Lung microvascular endothelial cell (primary cell): ENCODE data around the gene PVRIG. TPM values are rescaled to one million over a fixed set of nuclear protein-coding genes. Genes with fewer than 3 reads are reported as not detected.
"Not testable (repeated sequence)": the region's sequence is repeated elsewhere in the genome, so short reads cannot be mapped to it uniquely, and the experiment has no call there.

Source experiments
- DNase-seq, 2 donors: peaks; one replicate each; pipeline versions ENCODE4 v3.0.0 to v3.0.0-alpha.2; 2010; ENCODE audit warnings: low read depth in 2 of 2
- total RNA-seq: library from RNA; depleted of rRNA; stranded (reverse); fragments of >200 nt; gene quantifications from 2 replicates; pipeline ENCODE4 v1.2.1, GENCODE V29; 2014

Gene PVRIG
- not detected in 2 replicates for total RNA-seq

DNA sequence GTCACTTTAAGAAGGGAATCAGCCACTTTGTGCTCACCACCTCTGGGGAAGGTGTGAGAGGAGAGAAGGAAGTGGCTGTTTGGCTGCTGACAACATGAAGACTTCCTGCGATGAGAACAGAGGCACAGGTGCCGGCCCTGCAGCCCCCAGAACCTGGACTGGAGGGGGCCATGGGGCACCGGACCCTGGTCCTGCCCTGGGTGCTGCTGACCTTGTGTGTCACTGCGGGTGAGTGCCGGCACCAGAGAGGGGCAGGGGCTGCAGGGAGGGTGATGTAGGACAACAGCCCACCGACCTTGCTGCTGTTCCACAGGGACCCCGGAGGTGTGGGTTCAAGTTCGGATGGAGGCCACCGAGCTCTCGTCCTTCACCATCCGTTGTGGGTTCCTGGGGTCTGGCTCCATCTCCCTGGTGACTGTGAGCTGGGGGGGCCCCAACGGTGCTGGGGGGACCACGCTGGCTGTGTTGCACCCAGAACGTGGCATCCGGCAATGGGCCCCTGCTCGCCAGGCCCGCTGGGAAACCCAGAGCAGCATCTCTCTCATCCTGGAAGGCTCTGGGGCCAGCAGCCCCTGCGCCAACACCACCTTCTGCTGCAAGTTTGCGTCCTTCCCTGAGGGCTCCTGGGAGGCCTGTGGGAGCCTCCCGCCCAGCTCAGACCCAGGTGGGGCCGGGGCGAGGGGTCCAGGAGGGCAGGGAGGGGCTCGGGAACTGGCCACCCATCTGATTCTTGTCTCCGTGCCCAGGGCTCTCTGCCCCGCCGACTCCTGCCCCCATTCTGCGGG lies at the start of gene PVRIG:
PVRIG (plus strand) TSS at position 149 of the 785 bp plus-strand sequence; CDS start at position 171, 22 bp downstream.
- DNase-seq = not testable (repeated sequence)

DNA sequence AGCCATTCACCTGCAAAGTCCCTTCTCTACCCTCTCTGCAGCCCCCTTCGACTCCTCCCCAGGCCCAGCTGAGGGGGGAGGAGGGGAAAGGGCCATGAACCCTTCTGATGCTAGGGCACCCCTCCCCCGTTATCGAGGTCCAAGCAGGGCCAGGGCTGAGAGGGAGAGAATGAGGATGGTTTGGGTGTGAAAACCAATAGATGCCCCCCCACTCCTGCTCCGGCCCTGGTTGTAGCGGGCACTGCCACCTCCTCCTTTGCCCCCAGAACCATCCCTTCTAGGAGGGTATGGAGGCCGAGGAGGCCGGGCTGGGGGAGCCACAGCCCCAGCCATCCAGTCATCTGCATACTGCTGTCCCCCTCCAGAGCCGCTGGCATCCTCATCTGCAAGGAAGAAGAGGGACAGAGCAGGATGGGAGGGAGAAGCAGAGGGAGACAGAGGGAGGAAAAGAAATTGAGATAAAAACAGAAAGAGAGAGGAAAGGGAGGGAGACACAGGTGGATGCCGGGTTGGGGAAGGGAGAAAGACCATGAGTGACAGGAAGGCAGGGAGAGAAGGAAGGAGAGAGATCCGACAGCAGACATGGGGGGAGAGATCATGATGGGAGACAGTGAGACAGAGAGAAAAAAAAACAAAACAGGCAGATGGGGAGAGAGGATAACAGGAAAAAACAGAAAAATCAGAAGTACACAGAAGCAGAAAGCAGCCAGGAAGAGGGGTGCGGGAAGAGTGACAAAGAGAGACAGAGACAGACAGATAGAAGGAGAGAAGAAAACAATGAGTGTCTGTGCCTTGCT lies 49.5 kb upstream of the PVRIG start:
- no peak for DNase-seq

DNA sequence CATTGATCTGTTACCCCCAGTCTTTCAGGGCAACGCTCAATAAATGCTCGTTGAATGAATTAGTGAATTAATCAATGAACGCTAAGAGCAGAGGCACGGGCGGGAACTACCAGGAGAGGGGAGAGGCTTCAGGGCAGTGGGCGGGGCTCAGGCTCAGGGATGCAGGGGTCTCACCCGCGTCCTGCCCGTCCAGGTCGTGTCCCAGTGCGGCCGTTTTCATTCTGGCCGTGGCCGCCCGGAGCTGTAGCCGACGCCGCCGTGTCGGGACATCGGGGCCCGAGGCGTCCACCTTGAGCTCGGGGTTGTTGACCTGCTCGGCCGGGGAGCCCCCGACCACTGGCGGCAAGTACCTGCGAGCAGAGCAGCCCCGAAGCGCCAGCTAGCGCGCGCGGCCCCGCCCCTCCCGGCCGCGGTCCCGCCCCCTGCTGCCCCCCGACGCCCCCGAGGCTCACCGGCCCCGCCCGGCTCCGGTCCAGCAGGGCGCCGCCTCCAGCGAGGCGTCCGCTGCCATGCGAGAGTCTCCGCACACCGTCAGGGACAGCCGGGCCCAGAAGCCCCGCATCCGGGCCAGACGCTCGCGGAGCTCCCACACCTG lies 48.6 kb upstream of the PVRIG start:
- DNase-seq = no peak

DNA sequence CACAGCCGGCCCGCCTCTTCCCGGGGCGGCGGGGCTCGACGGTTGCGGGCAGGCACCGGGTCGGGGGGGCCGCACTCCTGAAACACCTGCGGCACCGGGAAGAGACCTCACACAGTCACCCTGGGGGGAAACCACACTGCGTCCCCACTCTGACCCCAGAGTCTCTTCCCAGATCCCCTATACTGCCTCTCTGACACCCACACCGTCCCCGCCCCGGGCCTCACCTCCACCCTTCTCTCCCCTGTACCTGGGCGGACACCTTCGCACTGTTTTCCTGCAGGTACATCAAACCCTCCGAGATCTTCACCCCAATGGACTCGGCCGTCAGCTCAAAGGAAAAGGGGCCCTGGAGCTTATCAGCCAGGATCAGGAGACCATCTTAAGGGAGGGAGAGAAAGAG lies 47.9 kb upstream of the PVRIG start:
- no peak for DNase-seq

DNA sequence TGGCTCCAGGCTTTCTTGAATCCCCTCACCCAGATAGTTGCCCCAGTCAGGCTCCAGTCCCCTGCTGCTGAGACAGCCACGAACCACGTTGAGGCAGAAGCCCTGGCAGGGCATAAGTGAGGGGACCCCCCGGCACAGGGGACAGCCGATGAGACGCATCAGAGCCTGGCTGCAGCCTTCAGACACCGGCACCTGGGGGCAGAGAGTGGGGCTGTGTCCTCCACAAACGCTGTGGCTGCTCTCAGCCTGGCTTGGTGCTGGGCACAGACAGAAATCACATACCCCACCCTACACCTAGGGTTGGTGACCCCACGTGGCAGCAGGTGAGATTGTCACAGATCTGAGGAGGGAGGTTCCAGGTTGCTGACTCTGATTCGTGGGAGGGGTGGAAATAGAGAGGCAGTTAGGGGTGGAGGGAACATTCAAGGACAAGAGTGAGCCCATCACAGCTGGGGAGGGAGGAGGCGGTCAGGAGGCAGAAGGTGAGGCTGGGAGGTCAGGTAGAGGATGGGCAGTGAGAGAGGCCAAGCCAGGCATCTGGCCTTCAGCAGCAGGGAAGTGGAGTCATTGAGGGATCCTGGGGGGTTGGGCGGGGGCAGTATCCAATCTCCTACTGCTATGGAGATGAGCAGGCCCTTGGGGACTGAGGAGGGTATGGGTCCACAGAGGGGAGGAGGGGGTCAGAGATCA lies 45.8 kb upstream of the PVRIG start:
- no peak for DNase-seq

DNA sequence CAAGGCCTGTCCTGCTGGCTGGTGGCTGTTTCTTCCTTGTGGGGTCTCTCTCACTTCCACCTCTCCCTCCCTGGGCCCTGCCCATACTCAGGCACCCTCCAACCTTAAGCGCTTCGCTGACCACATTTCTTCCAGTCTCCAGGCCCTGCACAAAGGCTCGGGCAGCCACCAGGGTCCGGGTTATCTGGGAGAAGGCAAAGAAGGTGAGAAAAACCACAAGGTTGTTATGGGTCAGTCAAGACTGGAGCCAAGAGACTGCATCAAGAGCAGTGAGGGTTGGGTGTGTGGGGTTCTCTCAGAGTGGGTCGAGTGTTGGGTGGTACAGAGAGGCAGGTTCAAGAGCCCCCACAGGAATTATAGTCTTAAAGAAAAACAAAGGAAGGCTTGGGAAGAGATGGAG lies 45.2 kb upstream of the PVRIG start:
- DNase-seq = no peak

DNA sequence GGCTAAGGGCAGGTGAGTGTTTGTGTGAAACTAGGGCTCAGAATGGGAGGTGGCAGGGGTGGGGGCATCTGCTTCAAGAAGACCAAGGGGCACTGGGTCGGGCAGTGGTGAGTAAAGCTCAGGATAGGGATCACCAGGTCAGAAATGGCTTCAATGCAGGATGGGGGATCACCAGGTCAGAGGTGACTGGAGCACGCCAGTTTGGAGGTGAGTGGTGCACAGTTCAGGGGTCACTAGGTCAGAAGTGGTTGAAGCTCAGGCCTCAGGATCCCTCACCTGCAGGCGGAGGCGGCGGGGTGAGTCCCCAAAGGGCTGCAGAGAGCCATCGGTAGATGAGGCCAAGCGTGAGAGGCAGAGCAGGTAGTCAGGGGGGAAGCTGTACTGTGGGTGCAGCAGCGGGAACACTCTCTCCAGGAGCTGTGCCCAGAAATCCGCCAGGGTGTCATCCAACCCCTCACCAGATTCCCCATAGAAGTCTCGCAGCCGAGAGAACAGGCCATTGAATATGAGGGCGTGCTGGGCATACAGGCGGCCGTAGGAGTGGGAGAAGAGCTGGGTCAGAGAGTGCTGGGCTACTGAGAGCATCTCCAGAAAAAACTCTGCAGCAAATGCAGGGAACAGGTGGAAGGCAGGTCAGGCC lies 44.3 kb upstream of the PVRIG start:
- no peak for DNase-seq

DNA sequence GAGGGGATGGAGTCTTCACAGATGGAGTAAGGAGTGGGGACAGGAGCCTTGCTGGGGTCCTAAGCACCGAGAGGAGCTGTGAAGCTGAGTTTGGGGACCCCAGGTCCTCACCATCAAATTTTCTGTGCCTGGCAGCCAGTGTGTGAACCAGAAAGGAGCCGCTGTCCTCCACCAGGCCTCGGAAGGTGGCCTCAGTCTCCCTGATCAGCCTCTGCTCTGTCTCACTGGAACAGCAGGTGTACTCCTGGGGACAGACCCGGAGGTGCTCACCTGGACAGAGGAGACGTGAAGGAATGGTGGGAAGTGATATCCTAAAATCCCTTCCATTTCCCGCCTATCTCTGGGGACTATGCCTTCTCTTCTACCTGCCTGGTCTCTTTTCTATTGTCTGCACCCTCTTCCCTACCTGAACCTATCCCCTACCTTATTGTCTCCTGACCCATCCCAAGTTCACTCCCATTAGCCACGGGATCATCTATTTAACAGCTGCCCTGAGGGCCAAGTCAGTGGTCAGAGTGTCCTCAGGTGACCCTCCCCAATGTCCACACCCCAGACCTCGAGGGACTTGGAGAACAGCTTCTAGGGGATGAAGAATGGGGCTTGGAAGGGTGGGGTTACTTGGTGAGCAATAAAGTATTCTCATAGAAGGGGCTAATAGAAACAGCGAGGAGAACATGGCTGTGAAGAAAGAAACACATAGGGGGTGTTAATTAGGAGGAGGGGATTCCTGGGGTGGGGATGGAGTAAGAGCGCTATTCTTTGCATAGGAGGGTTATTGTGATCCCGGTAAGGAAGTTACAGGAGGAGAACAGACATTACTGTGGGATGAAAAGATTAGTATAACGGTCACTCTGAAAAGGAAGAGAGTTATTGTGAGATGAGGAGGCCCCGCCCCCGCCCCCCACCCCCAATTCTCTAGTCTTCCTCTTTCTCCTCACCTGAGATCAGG lies 43.4 kb upstream of the PVRIG start:
- no peak for DNase-seq

DNA sequence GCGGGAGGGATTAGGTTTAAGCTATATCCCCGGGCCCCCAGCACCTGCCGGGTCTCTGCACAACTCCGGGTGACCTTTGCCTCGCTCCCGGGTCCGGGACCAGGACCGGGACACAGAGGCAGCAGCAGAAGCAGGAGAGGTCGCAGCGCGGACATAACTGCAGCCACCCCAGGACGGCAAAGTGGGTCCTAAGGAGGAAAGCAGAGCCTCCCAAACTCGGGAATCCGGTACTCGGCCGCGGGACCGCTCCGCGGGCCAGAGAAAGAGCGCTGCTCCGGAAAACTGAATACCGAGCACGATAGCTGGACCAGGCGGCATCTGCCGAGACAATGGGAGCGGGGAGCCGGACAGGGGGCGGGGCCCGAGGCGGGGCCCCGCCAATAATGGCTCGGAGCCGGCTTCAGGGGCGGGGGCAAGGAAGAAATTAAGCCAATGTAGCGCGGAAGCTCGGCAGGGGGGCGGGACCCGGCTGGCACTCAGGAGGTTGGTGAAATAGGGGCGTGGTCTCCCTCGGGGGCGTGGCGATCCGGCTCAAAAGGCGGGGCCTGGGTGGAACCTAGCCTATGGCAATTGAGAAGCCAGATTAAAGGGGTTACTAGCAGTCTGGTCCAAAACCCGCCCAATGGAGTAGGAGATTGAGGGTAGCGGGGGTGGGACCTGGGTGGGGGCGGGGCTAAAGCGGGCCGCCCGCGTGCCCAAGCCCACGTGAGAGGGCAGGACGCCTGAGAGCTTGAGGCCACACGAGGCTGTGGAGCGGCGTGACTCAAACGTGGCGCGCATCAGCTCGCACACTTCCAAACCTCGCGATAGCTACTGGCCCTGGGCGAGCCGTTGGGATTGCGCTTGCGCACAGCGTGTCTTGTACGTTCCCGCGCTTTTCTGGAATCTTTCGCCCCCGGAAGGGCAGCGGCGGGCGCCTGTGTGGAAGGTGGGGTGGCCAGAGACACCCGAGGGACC lies 42.4 kb upstream of the PVRIG start, which contains the start of the genes GPC2 and STAG3:
GPC2 (minus strand) TSS at position 337 of the 957 bp plus-strand sequence; CDS start at position 155, 182 bp downstream.
STAG3 (plus strand) TSS at position 874 of the 957 bp plus-strand sequence. CDS start 2,639 bp downstream, outside the sequence.
- DNase-seq = peak; percentile 97

DNA sequence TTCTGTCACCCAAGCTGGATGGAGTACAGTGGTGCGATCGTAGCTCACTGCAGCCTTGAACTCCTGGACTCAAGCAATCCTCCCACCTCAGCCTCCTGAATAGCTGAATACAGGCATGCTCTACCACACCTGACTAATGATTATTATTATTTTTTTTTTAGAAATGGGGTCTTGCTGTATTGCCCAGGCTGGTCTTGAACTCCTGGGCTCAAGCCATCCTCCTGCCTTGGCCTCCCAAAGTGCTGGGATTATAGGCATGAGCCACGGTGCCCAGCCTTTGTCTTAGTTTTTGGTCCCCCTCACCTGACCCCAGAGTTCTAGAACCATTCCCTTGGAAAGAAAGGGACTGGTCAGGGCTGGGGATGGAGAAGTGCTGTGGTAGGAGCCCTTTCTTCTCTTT lies 39.7 kb upstream of the PVRIG start:
- not testable (repeated sequence) for DNase-seq

DNA sequence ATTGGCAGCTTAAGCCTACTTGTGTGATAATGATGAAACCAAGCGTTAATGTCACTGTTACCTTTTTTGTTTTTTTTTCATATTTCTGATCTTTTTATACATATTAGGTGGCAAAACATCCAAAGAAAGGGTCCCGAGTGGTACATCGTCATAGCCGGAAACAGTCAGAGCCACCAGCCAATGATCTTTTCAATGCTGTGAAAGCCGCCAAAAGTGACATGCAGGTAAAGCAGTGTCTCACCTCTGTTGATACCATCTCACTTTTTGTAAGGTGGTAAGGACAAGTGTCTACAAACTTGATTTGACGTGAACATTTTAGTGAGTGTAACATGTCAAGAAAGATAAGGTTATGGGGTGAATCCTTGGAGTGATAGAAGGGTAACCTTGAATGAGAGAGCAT lies 37.1 kb upstream of the PVRIG start:
- DNase-seq = not testable (repeated sequence)

DNA sequence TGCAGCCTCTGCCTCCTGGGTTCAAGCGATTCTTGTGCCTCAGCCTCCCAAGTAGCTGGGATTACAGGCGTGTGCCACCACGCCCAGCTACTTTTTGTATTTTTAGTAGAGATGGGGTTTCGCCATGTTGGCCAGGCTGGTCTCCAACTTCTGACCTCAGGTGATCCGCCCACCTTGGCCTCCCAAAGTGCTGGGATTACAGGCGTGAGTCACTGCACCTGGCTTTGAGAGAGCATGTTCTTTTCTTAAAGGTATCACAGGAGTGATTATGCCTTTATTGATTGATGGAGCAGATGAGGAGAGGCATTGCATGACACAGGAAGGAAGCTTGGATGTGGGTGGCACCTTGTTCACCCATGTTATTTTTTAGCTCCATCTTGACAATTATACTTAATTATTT lies 36.7 kb upstream of the PVRIG start:
- DNase-seq = not testable (repeated sequence)

DNA sequence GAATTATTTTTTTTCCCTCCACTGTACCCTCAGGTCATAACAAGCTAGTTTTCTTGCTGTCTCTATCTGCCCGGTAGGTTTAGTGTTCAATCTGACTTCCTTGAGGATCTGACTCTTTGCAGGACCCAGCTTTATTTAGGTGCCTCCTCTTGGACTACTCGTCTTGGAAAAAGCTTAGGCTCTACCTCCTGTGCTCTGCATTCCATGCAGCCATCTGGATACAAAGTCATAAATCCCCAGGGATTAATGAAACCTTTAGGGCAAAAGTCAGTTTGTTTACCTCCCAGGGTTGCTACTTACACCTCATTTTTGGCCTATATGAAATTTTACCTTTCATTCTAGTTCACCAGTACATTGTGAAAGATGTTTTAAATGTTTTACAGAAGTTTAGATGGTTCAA lies 34.0 kb upstream of the PVRIG start:
- DNase-seq = no peak

DNA sequence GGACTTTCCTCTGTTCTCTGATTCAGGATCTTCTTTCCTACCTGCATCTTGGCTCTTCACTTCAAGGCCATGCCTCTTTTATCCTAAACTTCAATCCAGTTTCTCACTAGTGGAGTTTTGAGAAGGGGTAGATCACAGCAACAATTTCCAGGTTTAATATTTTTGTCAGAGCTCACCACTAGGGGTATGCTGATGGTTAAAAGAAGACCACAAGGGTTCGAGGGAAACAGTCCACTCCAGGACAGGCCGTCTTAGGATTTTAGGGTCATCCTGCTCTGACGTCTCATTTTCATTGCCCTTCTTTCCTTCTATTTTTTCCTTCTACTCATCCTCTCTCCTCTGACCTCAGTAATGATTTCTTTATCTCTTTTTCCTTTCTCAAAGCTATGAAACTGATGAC lies 30.7 kb upstream of the PVRIG start:
- DNase-seq = no peak

DNA sequence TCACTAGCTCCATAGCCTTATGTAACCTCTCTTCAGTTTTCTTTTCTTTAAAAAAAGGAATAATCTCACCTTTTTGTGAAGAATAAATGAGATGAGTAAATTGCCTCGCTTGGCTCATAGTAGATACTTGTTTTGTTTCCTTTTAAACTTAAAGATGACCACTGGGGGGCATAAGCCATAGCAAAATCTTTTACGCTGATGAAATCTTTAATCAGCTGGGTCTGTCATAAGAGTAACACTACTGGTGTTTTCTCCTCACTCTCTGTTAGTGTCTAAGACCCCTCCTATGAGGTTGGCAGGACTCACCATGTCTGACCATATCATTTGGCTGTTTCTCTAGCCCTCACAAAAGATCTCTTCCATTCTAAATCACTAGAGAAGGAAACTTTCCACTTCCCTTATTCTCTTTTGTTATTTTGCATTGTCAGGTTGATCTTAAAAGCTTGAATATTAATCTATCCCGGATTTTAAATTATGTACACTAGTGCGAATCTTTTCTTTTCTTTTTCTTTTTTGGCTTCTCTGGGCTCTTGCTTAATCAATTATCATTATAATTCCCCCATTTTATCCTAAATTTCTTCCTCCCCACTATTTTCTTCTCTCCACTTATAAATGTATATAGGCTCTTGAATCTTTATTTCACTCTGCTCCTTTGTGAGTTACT lies 29.6 kb upstream of the PVRIG start:
- peak; percentile 43 to 65 for DNase-seq

DNA sequence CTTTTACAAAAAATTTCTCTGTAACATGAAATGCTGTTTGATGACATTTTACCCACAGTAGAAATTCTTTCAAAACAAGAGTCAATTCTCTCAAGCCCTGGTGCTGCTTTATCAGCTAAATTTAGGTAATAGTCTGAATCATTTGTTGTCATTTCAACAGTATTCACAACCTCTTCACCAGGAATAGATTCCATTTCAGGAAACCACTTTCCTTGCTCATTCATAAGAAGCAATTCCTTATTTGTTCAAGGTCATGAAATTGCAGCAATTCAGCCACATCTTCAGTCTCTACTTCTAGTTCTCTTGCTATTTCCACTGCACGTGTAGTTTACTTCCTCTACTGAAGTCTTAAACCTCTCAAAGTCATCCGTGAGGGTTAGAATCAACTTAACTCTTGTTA lies 28.0 kb upstream of the PVRIG start:
- DNase-seq = peak in 1 of 2 donors; percentile 9

DNA sequence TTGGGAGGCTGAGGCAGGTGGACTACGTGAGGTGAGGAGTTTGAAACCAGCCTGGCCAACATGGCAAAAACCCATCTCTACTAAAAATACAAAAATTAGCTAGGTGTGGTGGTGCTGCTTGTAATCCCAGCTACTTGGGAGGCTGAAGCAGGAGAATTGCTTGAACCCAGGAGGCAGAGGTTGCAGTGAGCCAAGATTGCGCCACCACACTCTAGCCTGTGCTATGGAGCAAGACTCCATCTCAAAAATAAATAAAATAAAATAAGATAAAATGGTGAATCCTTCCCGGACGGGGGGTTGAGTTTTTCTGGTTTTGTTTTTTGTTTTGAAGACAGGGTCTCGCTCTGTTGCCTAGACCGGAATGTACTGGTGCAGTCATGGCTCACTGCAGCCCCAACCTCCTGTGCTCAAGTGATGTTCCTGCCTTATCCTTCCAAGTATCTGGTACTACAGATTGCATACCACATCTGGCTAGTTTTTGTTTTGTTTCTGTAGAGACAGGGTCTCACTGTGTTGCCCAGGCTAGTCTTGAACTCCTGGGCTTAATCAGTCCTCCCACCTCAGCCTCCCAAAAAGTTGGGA lies 27.4 kb upstream of the PVRIG start:
- not testable (repeated sequence) for DNase-seq

DNA sequence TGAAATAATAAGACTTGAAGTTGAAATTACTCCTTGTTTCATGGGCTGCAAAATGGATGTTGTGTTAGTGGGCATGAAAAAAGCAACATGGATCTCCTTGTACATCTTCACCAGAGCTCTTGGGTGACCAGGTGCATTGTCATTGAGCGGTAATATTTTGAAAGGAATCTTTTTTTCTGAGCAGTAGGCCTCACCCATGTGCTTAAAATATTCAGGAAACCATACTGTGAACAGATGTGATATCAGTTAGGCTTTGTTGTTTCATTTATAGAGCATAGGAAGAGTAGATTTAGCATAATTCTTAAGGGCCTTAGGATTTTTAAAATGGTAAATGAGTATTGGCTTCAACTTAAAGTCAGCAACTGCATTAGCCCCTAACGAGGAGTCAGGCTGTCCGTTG lies 26.8 kb upstream of the PVRIG start:
- no peak for DNase-seq
